Type B pancreatic cell (in vitro differentiated cells): Measurements from ENCODE around the gene MAP1B. TPM values are rescaled to one million over a fixed set of nuclear protein-coding genes. Genes with fewer than 3 reads are reported as not detected.
A peak's percentile ranks its signal among the peaks of the same experiment; 100 is the strongest.

Source experiments
- DNase-seq: peaks from one replicate; pipeline ENCODE4 v3.0.0; 2021; ENCODE audit warnings: mixed read lengths; ENCODE audit not compliant: unreplicated experiment; ENCODE audit errors: extremely low spot score
- H3K27ac Mint-ChIP-seq: 2 replicates; pipeline ENCODE4 v1.8.0; 2021; ENCODE audit warnings: mild to moderate bottlenecking, mixed read lengths
- H3K27me3 Mint-ChIP-seq: 2 replicates; pipeline ENCODE4 v1.8.0; 2021; ENCODE audit warnings: mixed read lengths
- H3K36me3 Mint-ChIP-seq: 2 replicates; pipeline ENCODE4 v1.8.0; 2021; ENCODE audit warnings: mixed read lengths
- H3K4me1 Mint-ChIP-seq: one replicate; pipeline ENCODE4 v1.8.0; 2021; ENCODE audit warnings: mixed read lengths; ENCODE audit not compliant: unreplicated experiment
- H3K4me3 Mint-ChIP-seq: 2 replicates; pipeline ENCODE4 v1.8.0; 2021; ENCODE audit warnings: mild to moderate bottlenecking, mixed read lengths
- H3K9me3 Mint-ChIP-seq: 2 replicates; pipeline ENCODE4 v1.8.0; 2021; ENCODE audit warnings: mixed read lengths
- total RNA-seq: library from RNA; stranded (reverse); gene quantifications from 2 replicates; pipeline ENCODE4 v1.2.1, GENCODE V29; 2021; ENCODE audit warnings: low replicate concordance
- TF ChIP-seq, protein P1 (sequence below): fragments of 200-600 bp; sonication (generic); conservative IDR thresholded peaks from 2 replicates; pipeline ENCODE4 v1.5.0; 2021; ENCODE audit warnings: antibody characterized with exemption, mild to moderate bottlenecking

Gene MAP1B
- total RNA-seq, 1 donor from 2014 or later, result 124 TPM

DNA sequence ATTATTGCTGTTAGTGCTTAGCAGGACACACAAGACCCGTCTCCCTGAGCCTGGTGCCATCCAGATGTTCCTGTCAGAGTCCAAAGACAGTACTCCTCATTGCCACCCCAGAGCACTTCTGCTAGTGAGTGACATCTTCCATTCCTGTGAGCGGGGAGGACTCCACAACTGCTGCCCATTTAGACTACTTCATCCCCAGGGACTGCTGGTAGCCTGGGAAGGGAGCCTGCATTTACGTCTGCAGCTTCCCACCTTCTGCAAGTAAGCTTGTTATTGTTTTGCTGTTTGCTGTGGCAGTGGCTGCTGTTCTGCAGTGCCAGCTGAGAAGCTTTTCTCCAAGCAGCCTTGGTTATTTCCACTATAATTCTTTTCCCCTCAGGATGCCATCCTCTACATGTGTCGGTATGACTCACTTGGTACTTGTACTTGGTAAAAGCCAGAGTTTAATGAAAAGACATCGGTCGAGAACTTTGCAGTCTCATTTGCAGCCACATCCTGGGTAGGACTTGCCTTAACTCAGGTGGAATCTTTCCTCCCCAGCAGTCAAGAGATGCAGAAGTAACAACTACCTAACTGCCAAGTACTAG, 10.6 kb upstream of the MAP1B start:
- Mint-ChIP-seq H3K27ac (no peak overlapping the region), H3K27me3 (no peaks in the 10 kb centered on the region), H3K9me3 (no peaks in the 10 kb centered on the region), H3K4me3 (no peak overlapping the region), H3K4me1 (no peaks in the 10 kb centered on the region), H3K36me3 (no peaks in the 10 kb centered on the region)
- TF ChIP-seq, protein P1, sequence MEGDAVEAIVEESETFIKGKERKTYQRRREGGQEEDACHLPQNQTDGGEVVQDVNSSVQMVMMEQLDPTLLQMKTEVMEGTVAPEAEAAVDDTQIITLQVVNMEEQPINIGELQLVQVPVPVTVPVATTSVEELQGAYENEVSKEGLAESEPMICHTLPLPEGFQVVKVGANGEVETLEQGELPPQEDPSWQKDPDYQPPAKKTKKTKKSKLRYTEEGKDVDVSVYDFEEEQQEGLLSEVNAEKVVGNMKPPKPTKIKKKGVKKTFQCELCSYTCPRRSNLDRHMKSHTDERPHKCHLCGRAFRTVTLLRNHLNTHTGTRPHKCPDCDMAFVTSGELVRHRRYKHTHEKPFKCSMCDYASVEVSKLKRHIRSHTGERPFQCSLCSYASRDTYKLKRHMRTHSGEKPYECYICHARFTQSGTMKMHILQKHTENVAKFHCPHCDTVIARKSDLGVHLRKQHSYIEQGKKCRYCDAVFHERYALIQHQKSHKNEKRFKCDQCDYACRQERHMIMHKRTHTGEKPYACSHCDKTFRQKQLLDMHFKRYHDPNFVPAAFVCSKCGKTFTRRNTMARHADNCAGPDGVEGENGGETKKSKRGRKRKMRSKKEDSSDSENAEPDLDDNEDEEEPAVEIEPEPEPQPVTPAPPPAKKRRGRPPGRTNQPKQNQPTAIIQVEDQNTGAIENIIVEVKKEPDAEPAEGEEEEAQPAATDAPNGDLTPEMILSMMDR, result no peak
- no peak for DNase-seq

DNA sequence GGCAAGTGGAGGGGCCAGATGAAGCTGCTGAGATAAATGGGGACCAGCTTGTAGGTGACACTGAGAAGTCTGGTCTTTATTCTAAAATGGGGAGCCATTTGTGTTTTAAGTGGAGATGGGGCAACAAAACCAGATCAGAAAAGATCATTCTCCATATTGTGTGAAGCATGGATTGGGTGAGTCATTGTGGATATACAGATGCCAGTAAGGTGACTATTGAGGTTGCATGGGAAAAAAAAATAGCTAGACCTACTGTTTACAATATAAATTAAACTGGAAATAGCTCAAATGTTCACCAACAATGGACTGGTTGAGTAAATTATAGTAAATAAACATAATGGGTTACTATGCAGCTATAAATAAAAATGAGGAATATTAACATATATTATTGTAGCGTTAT, 5.4 kb upstream of the MAP1B start:
- no peak for DNase-seq
- TF ChIP-seq, protein P1, result no peak
- Mint-ChIP-seq H3K27ac (no peak overlapping the region), H3K36me3 (no peaks in the 10 kb centered on the region), H3K9me3 (no peaks in the 10 kb centered on the region), H3K4me3 (no peak overlapping the region), H3K4me1 (no peaks in the 10 kb centered on the region), H3K27me3 (peaks cover 14% of the 10 kb centered on the region)

DNA sequence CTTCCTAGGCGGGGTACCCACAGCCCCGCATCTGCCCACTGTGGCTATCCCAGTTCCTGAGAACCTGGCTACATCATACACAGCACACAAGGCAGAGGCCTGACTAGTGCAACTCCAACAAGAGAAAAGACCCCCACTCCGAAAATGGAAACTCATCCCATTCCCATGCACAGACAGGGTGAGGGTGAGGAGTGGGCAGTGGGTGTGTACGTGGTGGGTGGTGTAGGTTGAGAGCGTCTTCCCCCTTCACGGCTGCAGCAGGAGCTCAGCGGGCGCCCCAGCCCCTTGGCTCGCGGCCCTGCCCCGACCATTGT, 501 bp upstream of the MAP1B start:
- Mint-ChIP-seq H3K9me3 (no peaks in the 10 kb centered on the region), H3K36me3 (no peaks in the 10 kb centered on the region), H3K4me3 (peak overlapping the region; percentile 91), H3K4me1 (peaks cover 26% of the 10 kb centered on the region), H3K27ac (peak overlapping the region; percentile 82), H3K27me3 (peaks cover 17% of the 10 kb centered on the region)
- DNase-seq, result no peak
- TF ChIP-seq, protein P1, result no peak

DNA sequence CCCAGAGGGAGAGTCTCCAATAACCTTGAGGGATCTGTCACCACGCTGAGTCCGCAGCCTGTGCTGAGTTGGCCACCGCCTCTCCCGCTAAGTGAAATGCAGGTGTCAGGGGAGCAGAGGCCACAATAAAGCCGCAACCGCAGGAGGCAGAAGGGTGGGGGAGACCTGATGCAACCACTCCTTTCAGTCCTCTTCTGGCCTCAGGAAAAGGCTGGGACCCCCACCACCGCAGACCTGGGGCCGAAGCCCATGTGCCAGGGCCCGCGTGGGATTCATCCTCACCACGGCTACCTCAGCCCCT, 576 bp downstream of the MAP1B start:
- Mint-ChIP-seq H3K4me1 (peaks cover 36% of the 10 kb centered on the region), H3K4me3 (peak overlapping the region; percentile 91), H3K27me3 (peaks cover 17% of the 10 kb centered on the region), H3K36me3 (no peaks in the 10 kb centered on the region), H3K27ac (peak overlapping the region; percentile 82), H3K9me3 (no peaks in the 10 kb centered on the region)
- TF ChIP-seq, protein P1, result no peak
- no peak for DNase-seq

DNA sequence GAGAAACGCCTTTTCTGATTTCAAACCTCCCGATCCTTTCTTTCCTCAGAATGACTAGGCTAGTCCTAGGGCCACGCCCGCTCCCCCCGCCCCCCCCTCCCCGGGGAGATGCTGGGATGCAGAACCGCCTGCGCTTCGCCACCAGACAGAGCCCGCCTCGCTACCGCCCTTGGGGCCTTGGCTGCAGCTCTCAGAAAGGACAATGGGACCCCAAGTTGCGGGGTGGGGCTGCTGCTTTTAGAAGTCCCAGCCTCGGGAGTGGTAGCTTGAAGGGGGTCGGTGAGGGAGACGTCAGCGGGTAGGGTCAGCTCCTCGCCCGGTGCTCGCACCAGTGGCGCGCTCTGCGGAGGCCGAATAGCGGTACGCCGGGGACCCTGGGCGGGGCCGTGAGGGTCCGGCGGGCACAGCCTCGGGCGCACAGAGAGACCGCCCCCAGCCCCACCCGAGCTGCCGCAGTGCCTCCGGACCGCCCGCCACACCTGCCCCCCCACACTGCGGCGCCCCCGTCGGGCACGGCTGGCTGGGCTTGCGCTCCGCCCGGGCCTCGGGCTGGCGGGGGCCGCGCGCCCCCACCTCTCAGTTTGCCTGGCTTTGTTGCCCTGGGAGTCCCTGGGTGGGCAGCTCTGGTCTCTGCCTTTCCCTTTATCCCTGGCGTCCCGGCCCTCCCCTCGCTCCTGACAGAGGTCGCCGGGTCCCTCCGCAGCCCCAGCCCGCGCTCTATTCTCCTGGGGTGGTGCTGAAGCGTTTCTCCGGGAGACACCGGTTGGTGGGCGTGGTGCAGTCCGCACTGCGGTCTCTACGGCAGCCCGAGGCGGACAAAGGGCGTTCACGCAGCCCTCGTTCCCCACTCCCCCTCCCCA, 1.2 kb downstream of the MAP1B start:
- Mint-ChIP-seq H3K9me3 (no peaks in the 10 kb centered on the region), H3K27me3 (peaks cover 17% of the 10 kb centered on the region), H3K27ac (peak overlapping the region; percentile 82), H3K4me1 (peaks cover 37% of the 10 kb centered on the region), H3K4me3 (peak overlapping the region; percentile 95), H3K36me3 (no peaks in the 10 kb centered on the region)
- DNase-seq, result peak; percentile 80
- TF ChIP-seq, protein P1, result no peak
